ENCODE results near the gene VAV2.
"Not testable (repeated sequence)": the region's sequence is repeated elsewhere in the genome, so short reads cannot be mapped to it uniquely, and the experiment has no call there.

VAV2 gene

GRCh38 chr9:133968428-133968827 is 23.7 kb downstream of the VAV2 start:
- no peak for DNase-seq (ENCODE audit: low spot score)

- DNase-seq (ENCODE audit: low spot score): no peak
Observed at GRCh38 chr9:133967024-133967741, 24.9 kb downstream of the VAV2 start.

GRCh38 chr9:133964463-133964862 is 27.7 kb downstream of the VAV2 start:
- no peak for DNase-seq (ENCODE audit: low spot score)

GRCh38 chr9:133963166-133963565 is 29.0 kb downstream of the VAV2 start:
- no peak for DNase-seq (ENCODE audit: low spot score)

- no peak for DNase-seq (ENCODE audit: low spot score)
Observed at GRCh38 chr9:133962341-133962740, 29.8 kb downstream of the VAV2 start.

- no peak for DNase-seq (ENCODE audit: low spot score)
Observed at GRCh38 chr9:133961226-133962165, 30.6 kb downstream of the VAV2 start.

- no peak for DNase-seq (ENCODE audit: low spot score)
Observed at GRCh38 chr9:133960568-133961129, 31.5 kb downstream of the VAV2 start.

GRCh38 chr9:133959966-133960567 is 32.1 kb downstream of the VAV2 start:
- no peak for DNase-seq (ENCODE audit: low spot score)

GRCh38 chr9:133959171-133959570 is 33.0 kb downstream of the VAV2 start:
- DNase-seq (ENCODE audit: low spot score): no peak

GRCh38 chr9:133958756-133959155 is 33.4 kb downstream of the VAV2 start:
- no peak for DNase-seq (ENCODE audit: low spot score)

- not testable (repeated sequence) for DNase-seq (ENCODE audit: low spot score)
Observed at GRCh38 chr9:133957772-133958171, 34.4 kb downstream of the VAV2 start.

- no peak for DNase-seq (ENCODE audit: low spot score)
Observed at GRCh38 chr9:133957328-133957727, 34.8 kb downstream of the VAV2 start.

GRCh38 chr9:133956520-133957076 is 35.5 kb downstream of the VAV2 start:
- peak; percentile 71 for DNase-seq (ENCODE audit: low spot score)

GRCh38 chr9:133955821-133956411 is 36.2 kb downstream of the VAV2 start:
- peak; percentile 84 for DNase-seq (ENCODE audit: low spot score)

- no peak for DNase-seq (ENCODE audit: low spot score)
Observed at GRCh38 chr9:133954862-133955529, 37.1 kb downstream of the VAV2 start.

- DNase-seq (ENCODE audit: low spot score): no peak
Observed at GRCh38 chr9:133953976-133954709, 38.0 kb downstream of the VAV2 start.

GRCh38 chr9:133953621-133953975 is 38.5 kb downstream of the VAV2 start:
- DNase-seq (ENCODE audit: low spot score): no peak

- DNase-seq (ENCODE audit: low spot score): no peak
Observed at GRCh38 chr9:133952598-133953550, 39.2 kb downstream of the VAV2 start.

- no peak for DNase-seq (ENCODE audit: low spot score)
Observed at GRCh38 chr9:133951265-133951664, 40.9 kb downstream of the VAV2 start.
